ENCODE measurements around the gene SETD3.

Gene SETD3

GRCh38 chr14:99460793-99461192 lies 19.9 kb downstream of the SETD3 start:
- DNase-seq = no peak

- DNase-seq = no peak
Measured at GRCh38 chr14:99459481-99460100, 21.1 kb downstream of the SETD3 start.

- no peak for DNase-seq
Measured at GRCh38 chr14:99454246-99454645, 26.4 kb downstream of the SETD3 start.

GRCh38 chr14:99452968-99453367 lies 27.7 kb downstream of the SETD3 start:
- DNase-seq = no peak

GRCh38 chr14:99451234-99451633 lies 29.4 kb downstream of the SETD3 start:
- DNase-seq = no peak

- DNase-seq = no peak
Measured at GRCh38 chr14:99450266-99450665, 30.4 kb downstream of the SETD3 start.

- DNase-seq = no peak
Measured at GRCh38 chr14:99447739-99448138, 32.9 kb downstream of the SETD3 start.

- DNase-seq = no peak
Measured at GRCh38 chr14:99445931-99446330, 34.7 kb downstream of the SETD3 start.

- DNase-seq = no peak
Measured at GRCh38 chr14:99441918-99442317, 38.7 kb downstream of the SETD3 start.

- DNase-seq = no peak
Measured at GRCh38 chr14:99441157-99441870, 39.3 kb downstream of the SETD3 start.

GRCh38 chr14:99440278-99440677 lies 40.4 kb downstream of the SETD3 start:
- DNase-seq = no peak

GRCh38 chr14:99437706-99438105 lies 43.0 kb downstream of the SETD3 start:
- no peak for DNase-seq

- DNase-seq = no peak
Measured at GRCh38 chr14:99436247-99437180, 44.1 kb downstream of the SETD3 start.

GRCh38 chr14:99435327-99435726 lies 45.3 kb downstream of the SETD3 start:
- DNase-seq = no peak

GRCh38 chr14:99432485-99432884 lies 48.2 kb downstream of the SETD3 start:
- DNase-seq = no peak

GRCh38 chr14:99431986-99432385 lies 48.7 kb downstream of the SETD3 start:
- DNase-seq = no peak

- DNase-seq = no peak
Measured at GRCh38 chr14:99430491-99430890, 50.2 kb downstream of the SETD3 start.

- DNase-seq = peak in 22 of 56 donors; percentile 16 to 75 (median 48)
Measured at GRCh38 chr14:99427632-99428300, 52.9 kb downstream of the SETD3 start.

- no peak for DNase-seq
Measured at GRCh38 chr14:99426813-99427346, 53.8 kb downstream of the SETD3 start.

GRCh38 chr14:99426265-99426664 lies 54.4 kb downstream of the SETD3 start:
- DNase-seq = no peak

- DNase-seq = no peak
Measured at GRCh38 chr14:99425272-99425681, 55.4 kb downstream of the SETD3 start.
